ENCODE results near the gene PEMT.

DNA sequence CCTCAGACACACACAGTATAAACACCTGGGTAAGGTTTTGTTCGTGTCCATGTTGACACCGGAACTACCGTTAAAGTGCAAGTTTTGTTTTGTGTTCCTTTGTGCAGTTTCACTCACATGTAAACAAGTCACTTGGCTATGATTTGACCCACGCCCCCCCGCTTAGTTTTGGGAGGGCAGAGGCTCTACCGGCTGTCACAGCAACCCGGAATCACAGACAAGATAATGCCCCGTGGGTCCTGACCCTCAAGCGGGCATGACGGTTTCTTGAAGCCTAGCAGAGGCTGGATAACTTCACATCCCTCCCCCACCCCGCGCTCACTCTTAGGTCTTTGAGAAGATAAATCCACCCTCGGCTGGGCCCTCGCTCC is 97.0 kb downstream of the PEMT start:
- TF ChIP-seq, protein P1, sequence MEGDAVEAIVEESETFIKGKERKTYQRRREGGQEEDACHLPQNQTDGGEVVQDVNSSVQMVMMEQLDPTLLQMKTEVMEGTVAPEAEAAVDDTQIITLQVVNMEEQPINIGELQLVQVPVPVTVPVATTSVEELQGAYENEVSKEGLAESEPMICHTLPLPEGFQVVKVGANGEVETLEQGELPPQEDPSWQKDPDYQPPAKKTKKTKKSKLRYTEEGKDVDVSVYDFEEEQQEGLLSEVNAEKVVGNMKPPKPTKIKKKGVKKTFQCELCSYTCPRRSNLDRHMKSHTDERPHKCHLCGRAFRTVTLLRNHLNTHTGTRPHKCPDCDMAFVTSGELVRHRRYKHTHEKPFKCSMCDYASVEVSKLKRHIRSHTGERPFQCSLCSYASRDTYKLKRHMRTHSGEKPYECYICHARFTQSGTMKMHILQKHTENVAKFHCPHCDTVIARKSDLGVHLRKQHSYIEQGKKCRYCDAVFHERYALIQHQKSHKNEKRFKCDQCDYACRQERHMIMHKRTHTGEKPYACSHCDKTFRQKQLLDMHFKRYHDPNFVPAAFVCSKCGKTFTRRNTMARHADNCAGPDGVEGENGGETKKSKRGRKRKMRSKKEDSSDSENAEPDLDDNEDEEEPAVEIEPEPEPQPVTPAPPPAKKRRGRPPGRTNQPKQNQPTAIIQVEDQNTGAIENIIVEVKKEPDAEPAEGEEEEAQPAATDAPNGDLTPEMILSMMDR (IDR thresholded peaks at IDR 0.05; ENCODE audit: low read length): no peak
- TF ChIP-seq EZH2 (IDR thresholded peaks at IDR 0.05; ENCODE audit: borderline replicate concordance, low read length): no peak
